GM21423 (cell line): ENCODE measurements around the gene PSKH1.
"Not testable (repeated sequence)": the region's sequence is repeated elsewhere in the genome, so short reads cannot be mapped to it uniquely, and the experiment has no call there.

ENCODE experiments used
- ATAC-seq: cut with Tn5 transposase; IDR thresholded peaks from one replicate; pipeline ENCODE4 v1.9.1; 2021; ENCODE audit warnings: mild to moderate bottlenecking, moderate library complexity; ENCODE audit not compliant: unreplicated experiment

PSKH1 gene

DNA sequence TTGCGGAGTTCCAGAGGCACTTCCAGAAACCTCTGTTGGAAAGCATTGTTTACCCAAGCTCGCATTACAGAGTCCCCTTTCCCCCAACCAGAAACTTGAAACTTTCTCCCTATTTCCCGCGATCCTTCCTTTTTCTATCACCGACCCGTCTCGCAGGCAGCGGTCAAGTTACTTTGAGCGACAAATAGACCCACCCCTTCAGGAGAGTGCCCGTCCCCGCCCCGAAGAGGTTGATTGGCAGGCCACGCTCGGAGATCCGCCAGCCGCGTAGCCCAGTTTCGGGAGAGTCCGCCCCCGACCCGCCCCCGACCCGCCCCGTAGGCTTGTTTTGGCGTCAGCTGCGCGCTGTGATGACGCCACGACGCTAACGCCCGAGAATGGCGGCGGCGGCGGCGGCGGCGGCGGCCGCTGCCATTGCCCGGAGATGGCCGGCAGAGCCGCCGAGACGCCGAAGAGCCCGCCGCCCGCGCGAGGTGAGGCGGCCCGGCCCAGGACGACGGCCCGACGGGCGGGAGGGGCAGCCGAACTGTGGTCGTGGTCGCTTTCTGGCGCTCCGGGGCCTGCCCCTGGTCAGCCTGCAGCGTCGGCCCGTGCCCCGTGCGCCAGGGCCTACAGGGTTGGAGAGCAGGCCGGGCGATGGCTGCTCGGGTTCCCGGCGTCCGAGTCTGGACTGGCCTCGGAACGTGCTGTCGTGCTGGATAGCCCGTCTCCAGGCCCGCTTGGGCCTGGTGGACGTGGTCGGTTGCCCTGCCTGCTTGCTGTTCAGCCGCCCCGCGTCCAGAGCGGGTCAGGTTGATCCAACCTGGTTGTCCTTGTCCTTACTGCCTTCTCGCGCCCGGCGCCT is at the start of gene PSKH1:
PSKH1 (plus strand) TSS at position 356 of the 844 bp plus-strand sequence. CDS start 15,496 bp downstream, outside the sequence.
- peak; percentile 93 for ATAC-seq

DNA sequence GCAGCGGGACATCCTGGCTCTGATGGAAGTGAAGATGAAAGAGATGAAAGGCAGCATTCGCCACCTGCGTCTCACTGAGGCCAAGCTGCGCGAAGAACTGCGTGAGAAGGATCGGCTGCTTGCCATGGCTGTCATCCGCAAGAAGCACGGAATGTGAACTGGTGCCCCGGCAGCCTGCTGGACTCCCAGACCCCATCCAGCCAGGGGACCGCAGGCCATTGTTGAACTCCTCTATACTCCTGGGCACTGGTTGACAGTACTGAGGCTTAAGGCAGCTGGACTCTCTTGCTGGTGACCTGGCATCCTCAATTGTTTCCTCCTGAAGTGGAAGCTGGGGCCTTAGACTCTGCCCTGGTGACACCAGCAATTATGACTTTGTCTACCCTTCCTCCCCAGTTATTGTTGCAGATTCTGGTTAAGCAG is 49.7 kb upstream of the PSKH1 start:
- ATAC-seq = no peak

DNA sequence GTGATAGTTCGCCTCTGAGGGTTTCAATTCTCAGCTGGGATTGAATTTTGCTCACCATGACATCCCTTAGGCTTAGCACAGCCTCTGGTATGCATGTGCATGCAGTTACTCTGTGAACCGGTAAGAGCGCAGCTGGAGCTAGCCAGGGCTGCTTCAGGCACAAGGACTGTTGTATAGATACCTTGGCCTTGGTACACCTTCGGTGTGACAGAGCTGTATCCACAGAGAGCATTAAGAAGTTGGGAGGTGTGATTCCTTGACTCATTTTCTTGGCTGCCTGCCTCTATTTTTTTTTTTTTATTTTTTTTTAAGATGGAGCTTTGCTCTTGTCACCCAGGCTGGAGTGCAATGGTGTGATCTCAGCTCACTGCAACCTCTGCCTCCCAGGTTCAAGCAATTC is 48.6 kb upstream of the PSKH1 start:
- ATAC-seq = no peak

DNA sequence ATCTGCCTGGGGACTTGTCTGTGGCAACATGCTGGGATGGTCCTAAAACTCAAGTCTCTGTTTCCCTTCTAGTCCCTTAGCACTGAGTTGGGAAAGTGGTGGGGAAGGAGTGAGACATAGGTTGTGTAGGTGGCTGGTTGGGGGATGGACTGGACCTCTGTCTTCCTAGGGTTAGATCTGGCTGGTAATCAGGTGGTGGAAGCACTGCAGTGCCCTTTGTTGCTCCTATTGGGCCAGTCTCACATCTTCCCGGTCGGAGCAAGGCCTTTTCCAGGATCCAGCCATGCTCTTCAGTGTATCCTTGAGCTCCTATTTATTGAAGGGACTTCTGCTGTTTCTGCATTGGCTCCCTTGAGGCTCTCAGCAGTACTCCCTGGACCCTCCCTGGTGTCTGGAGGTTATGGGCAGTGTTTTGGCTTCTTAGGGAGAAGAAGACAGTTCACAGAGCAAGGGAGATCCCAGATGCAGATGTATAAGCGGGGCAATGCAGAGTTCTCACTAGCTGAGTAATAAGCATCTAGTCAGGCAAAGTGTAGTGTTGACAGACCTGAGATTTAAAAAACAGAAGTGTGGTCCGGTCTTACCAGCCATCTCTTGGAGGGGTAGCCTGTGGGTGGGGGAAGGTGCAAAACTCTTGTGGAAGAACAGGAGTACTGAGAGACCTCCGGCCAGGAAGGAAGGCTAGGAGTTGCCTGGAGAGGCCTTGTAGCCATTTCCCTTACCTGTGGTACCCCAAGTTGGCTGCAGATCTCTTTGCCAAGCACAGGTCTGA is 47.6 kb upstream of the PSKH1 start:
- ATAC-seq = no peak

DNA sequence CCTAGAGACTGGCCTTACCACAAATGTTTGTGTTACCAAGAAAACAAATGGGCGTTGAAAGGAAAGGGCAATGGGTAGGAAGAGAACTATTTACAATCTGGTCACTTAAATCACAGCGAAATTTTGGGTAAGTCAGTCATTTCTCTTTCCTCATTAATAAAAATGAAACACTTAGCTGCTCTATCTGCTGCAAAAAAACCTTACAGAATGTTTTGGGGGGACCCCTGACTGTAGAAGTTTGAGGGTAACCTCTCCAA is 47.1 kb upstream of the PSKH1 start:
- ATAC-seq = no peak

DNA sequence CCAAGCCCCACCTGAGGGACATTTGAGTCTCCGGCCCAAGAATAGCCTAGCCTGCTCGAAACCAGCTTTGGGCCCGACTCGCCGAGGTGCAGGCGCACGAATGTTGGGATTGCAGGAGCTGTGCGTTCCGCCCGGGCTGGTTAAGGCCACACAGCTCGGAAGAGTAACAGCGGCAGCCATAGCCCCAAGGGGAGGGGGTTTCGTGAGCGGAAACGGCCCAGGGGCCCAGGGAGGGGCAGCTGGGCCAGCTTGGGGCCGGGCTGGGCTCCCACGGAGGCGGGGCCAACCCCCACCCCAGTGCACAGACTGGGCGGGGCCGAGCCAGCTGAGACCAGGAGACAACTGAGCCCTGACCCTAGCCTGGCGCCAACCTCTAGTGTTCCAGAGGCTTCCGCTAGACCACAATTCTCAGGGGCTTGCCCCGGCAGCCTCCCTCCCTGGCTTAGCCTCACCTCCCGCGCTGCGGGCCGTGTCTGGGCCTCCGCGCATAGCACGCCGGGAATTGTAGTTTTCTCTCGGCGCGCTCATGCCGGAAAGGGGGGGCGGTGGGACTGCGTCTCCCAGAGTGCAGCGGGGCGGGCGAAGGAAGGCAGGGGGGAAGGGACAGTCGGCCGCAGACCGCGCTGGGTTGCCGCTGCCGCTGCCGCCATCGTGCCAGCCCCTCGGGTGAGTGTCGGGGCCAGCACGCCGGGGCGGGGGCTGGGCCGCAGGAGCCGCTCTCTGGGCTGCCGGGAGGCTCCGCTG is 46.6 kb upstream of the PSKH1 start, which contains the start of gene NUTF2:
NUTF2 (plus strand) TSS at position 614 of the 744 bp plus-strand sequence. CDS start 18,198 bp downstream, outside the sequence.
- peak; percentile 53 for ATAC-seq

DNA sequence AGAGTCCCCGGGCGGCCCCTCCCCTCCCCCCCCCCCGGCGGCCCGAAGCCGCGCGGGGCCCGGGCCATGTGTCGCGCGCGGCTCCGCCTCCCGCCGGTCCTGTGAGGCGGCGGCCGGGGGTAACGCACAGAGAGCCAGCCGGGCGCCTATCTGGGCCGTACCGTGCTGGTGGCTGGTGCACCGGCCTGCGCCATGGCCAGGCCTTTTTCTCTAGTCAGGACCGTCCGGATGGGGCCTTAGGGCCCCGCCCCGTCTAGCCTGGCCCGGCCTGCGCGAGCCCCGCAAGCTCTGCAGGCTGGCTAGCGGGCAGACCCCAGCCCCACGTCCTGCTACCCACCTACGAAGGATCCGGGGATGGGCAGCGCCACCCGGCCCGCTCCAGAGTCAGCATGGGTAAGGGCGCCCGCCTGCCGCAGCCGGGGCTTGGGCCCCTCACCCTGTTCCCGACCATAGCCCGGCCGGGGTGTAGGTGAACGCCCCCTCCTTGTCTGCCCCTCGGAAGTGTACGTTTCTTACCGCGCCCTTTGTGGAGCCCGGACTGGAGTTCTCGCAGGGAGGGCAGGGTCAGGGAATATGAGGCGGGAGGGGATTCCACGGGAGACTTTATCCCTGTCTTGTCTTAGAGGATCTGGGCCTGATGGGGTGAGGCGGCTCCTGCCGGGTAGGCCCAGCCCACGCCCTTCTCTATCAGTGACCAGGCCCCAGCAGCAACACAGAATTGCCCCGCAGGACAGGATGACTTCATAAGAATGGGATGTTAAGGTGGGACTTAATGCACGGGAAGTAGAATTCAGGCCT is 45.8 kb upstream of the PSKH1 start, which contains the start of gene CENPT:
CENPT (minus strand) TSS at position 630 of the 798 bp plus-strand sequence. CDS start 13,834 bp downstream, outside the sequence.
- peak; percentile 35 for ATAC-seq

DNA sequence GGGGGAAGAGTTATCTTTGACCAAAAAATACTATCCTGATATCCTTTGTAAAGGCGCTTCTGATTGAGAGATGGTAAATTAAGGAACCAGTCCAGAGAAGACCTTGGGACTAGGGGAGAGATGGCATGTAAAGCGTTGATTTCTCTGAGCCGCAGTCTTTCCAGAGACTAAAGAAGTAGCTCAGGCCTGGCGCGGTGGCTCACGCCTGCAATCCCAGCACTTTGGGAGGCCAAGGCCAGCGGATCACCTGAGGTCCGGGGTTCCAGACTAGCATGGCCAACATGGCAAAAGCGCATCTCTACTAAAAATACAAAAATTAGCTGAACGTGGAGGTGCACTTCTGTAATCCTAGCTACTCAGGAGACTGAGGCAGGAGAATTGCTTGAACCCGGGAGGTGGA is 44.9 kb upstream of the PSKH1 start:
- no peak for ATAC-seq

DNA sequence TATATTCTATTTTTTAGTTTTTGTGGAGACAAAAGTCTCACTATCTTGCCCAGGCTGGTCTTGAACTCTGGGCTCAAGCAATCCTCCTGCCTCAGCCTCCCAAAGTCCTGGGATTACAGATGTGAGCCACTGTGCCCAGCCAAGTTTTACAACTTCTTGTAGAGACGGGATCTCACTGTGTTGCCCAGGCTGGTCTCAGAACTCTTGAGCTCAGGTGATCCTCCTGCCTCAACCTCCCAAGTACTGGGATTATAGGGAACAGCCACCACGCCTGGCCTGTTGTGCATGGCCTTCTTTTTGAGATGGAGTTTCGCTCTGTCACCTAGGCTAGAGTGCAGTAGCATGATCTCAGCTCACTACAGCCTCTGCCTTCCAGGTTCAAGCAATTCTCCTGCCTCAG is 39.4 kb upstream of the PSKH1 start:
- no peak for ATAC-seq

DNA sequence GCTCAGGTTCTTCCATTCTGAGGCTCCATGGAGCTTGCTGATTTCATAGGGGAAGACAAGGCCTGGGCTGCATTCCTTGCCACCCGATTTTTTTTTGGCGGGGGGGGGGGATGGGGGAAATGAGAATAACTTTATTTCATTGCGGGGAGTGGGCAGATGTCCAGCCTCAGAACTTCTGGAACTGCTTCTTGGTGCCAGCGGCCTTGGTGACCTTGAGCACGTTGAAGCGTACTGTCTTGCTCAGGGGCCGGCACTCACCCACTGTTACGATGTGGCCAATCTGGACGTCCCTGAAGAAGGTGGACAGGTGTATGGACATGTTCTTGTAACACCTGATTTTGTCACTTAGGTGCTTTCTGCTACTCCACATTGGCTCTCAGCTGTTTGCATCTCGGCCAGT is 37.3 kb upstream of the PSKH1 start:
- no peak for ATAC-seq

DNA sequence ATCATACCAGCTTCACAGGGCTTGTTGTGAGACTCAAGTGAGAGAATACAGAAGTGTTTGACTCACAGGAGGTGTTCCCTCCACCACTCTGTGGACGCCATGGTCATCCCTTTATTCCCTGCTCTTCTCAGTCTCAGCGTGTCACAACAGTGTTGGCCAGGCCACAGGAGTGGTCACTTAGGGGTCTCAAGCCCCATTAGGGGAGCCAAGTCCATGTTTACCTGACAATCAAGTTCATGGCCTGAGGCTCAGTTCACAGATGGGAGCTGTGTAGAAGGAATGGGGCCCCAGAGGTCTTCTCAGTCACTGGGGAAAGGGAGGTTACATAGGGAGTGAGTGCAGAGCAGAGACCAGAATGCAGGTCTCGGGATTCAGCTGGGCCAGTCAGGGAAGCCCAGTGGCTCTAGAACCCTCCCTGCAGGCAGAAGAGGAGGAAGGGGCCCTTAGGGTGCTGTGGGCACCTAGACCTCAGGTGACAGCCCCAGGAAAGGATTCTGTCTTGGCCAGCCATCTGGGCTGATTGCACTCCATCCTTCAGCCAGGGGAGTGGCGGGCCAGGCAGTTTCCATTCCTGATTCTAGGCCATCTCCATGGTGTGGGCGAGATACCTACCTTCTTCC is 36.0 kb upstream of the PSKH1 start:
- ATAC-seq = no peak

DNA sequence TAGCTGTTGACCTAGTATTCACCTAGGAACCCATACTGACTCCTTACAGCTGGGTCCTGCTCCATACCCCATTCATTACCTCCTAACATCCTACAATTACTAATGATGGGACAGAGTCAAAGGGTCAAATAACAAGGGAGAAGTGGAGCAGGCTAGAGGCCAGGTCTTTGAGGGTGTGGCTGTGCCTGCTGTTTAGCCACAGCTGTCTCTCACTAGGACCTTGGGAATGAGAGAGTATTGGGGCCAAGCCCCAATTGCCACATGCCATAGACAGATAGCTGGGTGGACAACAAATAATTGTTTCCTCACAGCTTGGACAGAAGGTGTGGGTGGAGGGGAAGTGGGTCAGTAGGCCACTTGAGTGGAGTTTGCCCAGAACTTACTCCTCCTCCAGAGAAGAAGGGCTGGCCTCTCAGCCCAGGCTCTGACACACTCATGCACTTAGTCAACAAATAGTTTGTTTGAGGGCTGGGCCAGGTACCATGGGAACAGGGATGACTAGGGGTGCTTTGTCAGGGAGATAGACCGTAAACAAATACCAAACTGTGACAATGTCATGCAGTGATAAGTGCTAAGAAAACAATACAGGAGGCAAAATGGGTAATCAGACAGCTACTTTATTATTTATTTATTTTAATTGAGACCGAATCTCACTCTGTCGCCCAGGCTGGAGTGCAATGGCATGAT is 35.4 kb upstream of the PSKH1 start:
- ATAC-seq = no peak

DNA sequence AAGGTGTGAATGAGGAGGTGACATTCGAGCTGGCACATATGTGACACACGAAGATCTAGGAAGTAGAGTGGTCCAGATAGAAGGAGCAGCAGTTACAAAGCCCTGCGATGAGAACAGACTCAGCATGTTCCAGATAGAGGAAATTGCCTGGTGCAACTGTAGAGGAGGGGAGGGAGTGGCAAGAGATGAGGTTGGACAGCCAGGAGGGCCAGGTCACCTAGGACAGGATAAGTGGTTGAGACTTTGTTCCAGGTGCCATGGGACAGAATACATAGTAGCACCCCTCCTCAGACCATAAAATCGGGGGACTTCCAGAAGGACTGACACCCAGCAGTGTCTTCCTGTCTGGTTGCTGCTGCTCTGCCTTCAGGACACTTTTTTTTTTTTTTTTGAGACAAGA is 34.6 kb upstream of the PSKH1 start:
- no peak for ATAC-seq

DNA sequence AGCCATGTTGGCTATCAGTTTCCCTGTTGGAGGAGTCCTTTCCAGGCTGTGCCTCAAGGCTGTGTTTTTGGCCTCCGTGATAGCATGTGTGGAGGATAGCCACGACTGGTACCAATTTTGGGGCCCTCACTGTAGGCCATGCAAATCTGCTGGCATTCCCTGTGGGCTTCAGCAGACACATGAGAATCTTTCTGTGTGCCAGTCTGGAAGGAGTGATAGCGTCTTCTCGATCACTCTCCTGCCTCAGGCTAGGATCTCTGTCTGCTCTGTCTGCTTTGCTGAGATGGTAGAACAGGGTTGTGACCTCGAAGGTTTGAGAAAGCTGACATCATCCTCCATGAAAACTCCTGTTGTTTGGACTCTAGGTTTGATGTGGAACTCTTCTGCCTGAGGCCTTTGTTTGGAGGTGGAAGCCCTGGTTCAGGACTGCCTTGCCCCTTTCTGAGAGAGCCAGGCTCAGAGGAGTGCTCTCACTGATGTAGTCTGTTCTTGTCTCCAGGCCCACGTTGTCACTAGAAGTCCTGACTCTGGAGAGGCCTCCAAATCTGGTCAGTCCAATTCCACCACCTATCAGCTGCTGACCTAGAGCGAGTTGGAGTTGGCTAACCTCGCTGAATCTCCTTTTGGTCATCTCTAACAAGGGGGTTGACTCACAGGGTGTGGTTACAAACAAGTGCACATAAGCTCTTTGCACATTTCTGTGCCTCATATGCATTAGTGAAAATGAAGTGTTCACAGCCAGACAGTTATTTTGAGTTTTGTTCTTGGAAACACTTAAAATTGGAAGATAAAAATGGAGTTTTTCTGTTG is 32.3 kb upstream of the PSKH1 start:
- no peak for ATAC-seq

DNA sequence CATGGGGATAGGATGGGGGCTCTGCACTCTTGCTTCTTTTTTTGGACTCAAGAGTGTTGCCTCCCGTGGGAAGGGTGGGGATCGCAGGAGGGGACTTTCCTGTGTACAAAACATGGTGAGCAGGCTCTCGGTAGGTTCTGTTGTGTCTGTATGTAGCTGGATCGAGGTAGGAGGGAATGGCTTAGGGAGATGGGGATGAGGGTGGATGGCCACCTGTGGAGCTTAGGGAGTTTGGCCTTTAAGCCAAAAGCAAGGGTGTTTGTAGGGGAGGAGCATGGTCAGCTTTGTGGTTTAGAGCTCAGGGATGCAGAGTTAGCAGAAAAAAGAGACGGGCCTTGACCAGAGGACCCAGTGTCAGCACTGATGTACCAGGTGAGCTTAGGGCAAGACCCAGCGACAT is 31.2 kb upstream of the PSKH1 start:
- no peak for ATAC-seq

DNA sequence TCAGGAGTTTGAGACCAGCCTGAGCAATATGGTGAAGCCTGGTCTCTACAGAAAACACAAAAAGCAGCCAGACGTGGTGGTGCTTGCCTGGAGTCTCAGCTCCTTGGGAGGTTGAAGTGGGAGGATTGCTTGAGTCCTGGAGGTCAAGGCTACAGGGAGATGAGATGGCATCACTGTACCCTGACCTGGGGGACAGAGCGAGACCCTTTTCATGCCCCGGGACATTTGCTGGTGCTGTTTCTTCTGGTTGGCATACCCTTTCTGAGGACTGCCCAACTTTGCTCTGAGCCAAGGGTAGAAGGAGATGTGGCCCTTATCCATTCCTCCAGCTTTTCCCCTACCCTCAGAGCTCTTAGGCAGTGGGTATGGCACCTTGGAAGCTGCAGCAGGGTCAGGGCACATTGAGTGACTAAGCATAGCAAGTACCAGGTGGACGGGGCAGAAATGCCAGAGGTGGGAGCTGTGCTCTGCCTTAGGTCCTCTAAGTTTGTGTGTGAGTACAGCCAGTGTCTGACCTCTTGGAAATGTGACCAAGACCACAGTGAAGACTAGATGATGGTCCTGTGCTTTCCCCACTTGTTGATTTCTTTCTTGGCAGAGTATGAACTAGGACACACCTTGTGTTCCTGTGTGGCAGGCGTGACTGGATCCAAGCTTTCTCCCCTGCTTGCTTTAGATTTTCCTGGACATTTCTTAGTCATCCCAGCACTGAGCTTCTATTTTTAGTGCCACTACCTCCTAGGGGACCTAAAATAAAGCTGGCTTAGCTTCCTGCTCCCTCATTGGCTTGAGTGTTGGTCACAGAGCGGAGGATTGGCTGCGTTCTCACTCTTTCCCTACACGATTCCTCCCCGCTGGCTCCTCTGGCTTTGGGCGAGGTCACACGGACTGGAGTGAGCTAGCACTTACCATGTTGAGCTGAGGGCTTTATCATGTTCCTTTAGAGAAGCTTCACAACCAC is 30.2 kb upstream of the PSKH1 start:
- ATAC-seq = no peak

DNA sequence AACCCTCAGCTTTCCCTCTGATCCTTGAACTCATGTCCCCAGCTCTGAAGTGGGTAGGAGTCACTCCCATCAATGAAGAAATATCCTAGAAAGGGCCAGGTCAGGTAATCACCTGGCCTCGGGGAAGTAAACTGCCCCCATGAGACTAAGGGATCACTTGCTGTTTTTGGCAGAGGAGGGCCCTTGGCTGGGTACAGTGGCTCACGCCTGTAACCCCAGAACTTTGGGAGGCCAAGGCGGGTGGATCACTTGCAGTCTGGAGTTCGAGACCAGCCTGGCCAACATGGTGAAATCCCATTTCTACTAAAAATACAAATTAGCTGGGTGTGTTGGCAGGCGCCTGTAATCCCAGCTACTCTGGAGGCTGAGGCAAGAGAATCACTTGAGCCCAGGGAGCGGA is 29.0 kb upstream of the PSKH1 start:
- not testable (repeated sequence) for ATAC-seq

DNA sequence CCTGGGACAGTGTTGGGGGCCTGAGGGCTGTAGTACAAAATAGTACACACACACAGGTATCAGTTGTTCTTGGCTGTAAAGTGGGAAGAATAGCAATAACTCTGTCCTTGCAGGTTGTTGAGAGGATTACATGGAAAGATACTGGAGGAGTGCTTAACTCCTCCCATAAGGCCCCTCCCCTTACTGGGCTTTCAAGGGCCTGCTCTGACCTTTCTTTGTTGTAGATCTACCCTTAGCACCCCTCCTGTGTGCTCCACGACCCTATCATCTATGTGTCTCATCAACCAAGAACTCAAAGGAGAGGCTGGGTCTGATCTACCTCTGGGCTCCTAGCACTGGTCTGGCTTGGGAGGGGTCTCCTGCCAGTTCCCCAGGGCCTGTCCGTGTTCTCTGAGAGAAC is 28.5 kb upstream of the PSKH1 start:
- no peak for ATAC-seq
